ENCODE results near the gene ETS2.

ETS2 gene

DNA sequence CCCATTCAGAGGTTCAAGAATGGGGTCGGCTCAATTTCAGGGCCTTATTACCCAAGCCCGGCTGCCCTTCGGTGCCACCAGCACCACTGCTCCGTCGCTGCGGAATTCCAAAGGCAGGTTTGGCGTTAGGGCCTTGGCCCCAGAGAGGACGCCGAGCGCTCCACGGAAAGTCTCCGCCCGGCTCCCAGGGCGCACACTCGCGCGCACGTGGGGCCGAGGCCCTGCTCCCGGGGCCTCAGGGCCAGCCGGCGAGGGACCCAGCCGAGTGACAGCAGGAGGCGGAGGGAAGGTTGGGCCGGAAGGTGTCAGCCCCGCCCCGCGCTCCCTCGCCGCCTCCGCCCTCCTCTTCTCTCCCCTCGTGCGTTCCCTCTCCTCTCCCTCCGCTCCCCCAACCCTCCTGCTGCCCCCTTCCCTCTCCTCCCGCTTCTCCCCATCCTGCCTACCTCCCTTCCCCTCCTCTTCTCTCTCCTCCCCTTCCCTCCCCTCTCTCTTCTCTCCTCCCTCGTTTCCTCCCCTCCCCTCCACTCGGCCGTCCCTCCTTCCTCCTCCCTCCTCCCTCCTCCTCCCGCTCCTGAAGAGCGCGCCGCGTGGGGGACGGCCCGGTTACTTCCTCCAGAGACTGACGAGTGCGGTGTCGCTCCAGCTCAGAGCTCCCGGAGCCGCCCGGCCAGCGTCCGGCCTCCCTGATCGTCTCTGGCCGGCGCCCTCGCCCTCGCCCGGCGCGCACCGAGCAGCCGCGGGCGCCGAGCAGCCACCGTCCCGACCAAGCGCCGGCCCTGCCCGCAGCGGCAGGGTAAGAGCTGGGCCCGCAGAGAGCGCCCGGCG is at the start of gene ETS2:
ETS2 (plus strand) TSS at position 602 of the 825 bp plus-strand sequence. CDS start 4,106 bp downstream, outside the sequence.
- DNase-seq, result peak; percentile 91

DNA sequence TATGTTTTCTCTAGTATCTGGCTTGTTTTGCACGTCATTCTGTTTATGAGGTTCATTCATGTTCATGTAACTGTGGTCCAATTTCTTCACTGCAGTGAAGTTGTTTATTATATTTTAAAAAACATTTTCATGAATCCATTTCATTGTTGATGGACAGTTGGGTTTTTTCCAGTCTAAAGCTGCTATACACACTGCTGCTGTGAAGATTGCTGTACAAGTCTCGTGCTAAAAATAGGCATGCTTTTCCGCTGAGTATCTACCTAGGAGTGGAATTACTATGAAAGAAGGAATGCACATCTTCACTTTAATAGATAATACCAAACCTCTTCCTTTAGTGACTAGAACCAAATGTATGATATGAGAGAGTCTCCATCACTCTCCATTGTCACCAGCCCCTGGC is 49.0 kb upstream of the ETS2 start:
- DNase-seq, result no peak

GRCh38 chr21:38758501-38759214 is 47.1 kb upstream of the ETS2 start:
- no peak for DNase-seq

DNA sequence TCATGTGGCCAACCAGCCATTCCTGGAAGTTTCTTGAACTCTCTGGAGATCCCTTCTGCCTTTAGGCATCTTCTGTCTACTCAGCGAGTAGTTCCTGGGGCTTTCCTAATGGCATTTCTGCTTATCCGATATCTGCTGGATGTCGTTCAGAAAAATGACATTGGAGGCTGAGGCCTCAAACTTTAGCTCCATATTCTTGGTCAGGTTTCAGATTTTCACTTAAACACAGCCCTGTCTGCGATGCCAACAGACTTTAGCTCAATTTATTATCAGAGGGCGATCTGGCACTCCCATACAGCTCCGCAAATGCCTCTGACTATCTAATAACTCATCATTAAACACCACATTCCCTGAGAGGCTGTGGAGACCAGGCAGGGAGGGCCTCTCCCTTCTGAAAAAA is 46.3 kb upstream of the ETS2 start:
- DNase-seq, result no peak

DNA sequence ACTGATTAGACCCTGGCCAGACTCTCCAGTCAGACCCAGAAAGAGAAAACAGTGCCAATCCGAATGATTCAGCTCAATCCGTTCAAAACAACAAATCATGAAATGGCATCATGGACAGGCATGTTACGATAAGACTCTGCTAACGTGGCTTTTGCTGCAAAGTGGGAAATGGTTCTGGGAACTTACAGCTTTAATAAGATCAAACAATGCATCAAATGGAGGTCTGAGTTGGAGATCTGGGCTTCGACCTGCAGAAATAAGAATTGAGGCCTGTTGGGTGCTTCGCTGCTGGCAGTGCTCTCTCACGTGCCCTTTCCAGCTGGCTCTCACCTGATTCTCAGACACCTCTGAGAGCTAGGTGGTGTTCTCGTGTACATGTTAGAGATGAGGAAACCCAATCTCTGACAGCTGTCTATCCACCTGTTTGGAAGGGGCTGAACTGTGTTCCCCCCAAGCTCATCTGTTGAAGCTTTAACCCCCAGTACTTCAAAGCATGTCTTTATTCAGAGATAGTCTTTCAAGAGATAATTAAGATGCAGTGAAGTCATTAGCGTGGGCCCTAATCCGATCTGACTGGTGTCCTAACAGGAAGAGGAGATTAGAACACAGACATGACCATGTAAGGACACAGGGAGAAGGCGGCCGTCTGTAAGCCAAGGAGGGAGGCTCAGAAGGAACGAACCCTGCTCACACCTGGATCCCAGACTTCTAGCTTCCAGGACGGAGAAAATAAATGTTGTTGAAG is 45.5 kb upstream of the ETS2 start:
- no peak for DNase-seq

GRCh38 chr21:38760762-38761155 is 45.0 kb upstream of the ETS2 start:
- no peak for DNase-seq

DNA sequence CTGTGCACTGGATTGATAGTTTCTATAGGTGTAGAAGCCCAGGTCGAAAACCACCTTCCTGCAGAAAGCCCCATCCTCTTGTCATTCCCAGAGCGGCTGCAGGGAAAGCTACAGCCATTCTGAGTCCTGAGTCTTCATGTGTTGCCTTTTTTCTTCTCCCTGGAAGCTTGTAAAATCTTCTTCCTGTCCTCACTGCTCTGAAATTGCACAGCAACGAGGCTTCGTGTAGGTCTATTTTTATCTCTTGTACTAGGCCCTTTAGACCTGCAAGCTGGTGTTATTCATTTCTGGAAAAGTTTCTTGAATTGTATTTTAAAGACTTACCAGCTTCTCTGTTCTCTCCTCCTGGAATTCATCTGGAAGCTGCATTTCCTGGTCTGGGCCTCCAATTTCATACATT is 44.2 kb upstream of the ETS2 start:
- DNase-seq, result no peak

GRCh38 chr21:38765056-38765455 is 40.7 kb upstream of the ETS2 start:
- DNase-seq, result no peak

- peak; percentile 55 for DNase-seq
Observed at GRCh38 chr21:38766987-38767722, 38.6 kb upstream of the ETS2 start.

DNA sequence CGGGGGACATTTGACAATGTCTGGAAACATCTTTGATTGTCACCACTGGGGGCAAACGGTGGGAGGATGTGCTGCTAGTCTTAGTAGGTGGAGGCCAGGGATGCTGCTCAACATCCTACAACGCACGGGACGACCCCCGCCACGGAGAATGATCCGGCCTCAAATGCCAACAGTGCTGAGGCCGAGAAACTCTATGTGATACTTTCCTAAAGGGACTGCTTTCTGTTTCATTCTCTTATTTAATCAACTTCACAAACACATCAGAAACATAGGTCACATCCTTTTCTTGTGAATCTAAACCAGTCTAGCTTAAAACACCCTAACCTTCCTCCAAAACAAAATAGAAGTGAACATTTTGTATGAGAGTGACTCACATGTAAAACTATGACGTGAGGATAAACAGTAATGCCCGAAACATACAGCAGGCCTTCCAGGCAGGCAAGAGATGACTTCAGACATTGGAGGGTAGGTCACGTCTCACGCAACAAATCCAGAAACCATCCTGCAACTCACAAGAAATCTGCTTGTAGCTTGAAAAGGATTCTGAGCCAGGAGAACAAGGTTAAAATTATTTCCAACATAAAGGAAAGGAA is 37.2 kb upstream of the ETS2 start:
- DNase-seq, result no peak

- no peak for DNase-seq
Observed at GRCh38 chr21:38769191-38769780, 36.4 kb upstream of the ETS2 start.

DNA sequence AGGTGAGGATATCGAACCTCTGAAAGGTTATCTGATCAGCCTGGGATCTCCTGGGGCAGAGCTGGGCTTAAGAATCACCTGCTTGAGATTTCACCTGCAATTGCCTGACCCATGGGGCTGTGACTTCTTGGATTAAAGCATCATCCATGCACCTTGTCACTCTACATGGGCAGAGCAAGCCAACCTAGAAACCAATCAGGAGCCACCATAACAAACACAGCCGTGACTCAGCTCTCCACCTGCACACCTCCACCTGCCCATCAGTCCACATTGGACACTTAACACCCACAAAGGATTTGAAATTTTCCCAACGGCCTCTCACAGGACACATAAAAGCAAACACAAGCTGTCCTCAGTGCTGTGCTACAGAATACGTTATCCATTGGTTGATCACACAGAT is 35.1 kb upstream of the ETS2 start:
- DNase-seq, result no peak

GRCh38 chr21:38771536-38771935 is 34.2 kb upstream of the ETS2 start:
- DNase-seq, result no peak

- no peak for DNase-seq
Observed at GRCh38 chr21:38772646-38773045, 33.1 kb upstream of the ETS2 start.

DNA sequence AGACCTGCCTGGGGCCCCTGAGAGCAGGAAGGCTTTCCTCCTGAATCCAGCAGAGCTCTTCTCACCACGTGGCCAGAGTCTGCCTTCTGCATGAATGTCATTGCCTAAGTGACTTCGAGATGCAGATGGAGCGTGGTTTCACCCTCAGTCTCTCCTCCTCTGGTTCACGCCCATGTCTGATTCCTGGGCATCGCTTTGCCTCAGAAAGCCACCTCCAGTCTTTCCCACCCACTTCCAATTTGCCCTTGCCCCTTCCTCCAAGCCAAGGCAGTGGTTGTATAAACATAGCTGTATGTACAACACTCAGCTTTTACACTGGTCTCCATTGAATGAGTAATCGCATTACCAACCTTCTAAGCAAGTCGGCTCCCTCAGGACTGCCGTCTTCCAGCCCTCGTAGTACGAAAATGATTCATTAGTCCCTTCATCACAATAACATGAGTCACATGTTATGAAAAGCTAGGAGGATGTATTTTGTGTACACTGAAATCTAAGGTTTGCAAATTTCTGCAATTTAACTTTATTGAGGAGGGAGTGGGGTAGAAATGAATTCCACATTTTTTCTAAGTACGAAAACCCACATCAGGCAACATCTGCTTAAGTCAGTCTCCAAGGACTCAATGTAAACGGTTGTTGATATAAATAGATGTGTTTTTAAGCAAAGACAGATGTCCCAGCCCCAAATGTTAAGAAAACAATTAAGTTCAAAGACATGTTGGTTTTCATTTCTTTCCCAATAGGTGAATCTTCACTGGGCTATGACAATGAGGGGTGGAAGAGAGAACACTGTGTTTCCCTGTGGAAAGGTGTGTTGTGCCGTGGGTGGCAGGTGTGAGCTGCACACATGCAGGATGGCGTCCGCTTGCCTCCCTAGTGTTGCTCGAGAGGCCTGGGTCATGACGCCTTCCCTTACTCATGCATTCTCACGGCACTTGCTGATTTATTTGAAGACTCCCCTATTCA is 32.3 kb upstream of the ETS2 start:
- DNase-seq, result no peak

GRCh38 chr21:38774152-38774551 is 31.6 kb upstream of the ETS2 start:
- DNase-seq, result no peak

DNA sequence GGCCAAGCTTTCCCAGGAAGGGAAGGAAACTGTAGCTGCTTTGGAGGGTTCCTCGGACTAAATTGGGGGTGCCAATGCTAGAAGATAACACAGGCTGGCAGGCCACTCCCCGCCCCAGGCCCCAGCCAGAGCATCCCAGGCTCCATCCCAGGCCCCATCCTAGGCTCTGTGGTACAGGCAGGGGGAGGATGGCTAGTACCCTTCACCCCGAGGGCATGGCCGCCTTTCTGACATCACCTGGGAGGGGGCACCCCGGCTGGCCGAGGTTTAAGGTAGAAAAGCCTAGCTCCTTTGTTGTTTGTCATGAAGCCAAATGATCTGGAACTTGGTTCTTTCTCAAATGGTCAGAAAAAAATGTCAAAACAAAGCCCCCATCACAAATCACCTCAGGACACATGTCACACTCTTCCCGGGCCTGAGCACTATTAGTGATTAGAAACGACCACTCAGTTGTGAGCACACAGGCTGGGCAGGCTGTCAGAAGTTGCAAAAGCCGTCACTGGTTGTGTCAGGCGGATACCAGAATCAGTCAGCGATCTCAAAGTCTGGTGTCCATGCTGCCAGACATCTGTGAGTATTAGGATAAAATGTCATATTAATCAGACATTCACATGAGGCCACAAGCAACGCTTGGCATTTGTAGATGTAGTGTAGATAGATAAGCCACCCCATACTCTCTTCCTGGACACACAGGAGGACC is 31.0 kb upstream of the ETS2 start:
- no peak for DNase-seq

DNA sequence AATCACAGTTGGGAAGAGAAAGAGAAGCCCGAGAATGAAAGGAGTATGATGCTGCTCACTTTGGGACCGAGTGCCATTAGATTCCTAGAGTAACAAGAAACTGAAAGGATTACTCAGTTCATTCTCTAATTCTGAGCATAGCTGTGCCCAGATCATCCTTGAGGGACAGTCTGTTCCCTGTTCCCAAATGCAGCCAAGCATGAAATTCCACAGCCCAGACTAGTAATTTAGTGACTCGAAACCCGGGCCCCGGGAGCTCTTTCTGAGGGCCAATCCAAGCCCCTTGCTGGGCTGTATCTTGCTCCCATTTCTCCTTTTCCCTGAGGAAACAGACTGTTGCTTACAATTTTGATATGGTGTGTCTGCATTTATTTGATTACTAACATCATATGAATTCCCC is 30.0 kb upstream of the ETS2 start:
- DNase-seq, result no peak

GRCh38 chr21:38777015-38777414 is 28.7 kb upstream of the ETS2 start:
- DNase-seq, result no peak

DNA sequence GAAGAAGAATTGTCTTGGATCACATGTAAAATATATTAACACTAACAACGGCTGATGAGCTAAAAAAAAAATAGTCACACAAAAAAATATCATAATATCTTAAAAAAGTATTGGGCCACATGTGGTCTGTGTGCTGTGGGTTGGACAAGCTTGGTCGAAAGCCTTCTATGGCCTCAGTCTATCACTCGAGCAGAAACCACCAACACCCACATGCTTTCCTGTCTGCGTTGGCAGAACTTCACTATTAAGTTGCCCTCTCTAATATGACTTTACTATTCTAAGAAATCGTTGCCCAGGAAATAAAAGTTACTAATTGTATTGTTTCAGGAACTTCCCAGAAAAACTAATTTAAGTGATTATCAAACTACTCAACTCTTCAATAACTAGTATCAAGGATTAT is 28.2 kb upstream of the ETS2 start:
- DNase-seq, result no peak

All from COR-L47 (cell line).